Activated T-cell treated with anti-CD3 and anti-CD28 coated beads, Interleukin-2, amount 50 U/mL, for 4 hours (primary cell): ENCODE measurements around the gene CES4A. TPM values are rescaled to one million over a fixed set of nuclear protein-coding genes. Genes with fewer than 3 reads are reported as not detected.

Experiments
- ATAC-seq, 2 donors: fragments of 200-7000 bp; cut with Tn5 transposase; one replicate each; pipeline ENCODE4 v1.10.0; 2021
- DNase-seq: peaks from one replicate; pipeline ENCODE4 v3.0.0-alpha.2; 2020
- H3K27me3 Mint-ChIP-seq: one replicate; pipeline ENCODE4 v1.8.0; 2021; ENCODE audit warnings: low read depth, mixed read lengths
- H3K36me3 Mint-ChIP-seq: one replicate; pipeline ENCODE4 v1.8.0; 2022; ENCODE audit warnings: mixed read lengths; ENCODE audit not compliant: insufficient read depth
- H3K4me1 Mint-ChIP-seq: one replicate; pipeline ENCODE4 v1.8.0; 2021; ENCODE audit warnings: low read depth, mixed read lengths
- H3K4me3 Mint-ChIP-seq: one replicate; pipeline ENCODE4 v1.8.0; 2021; ENCODE audit warnings: mild to moderate bottlenecking, moderate library complexity, mixed read lengths
- H3K9me3 Mint-ChIP-seq: one replicate; pipeline ENCODE4 v1.8.0; 2021; ENCODE audit warnings: mixed read lengths
- total RNA-seq, 3 donors: library from RNA; stranded (reverse); gene quantifications; one replicate each; pipeline ENCODE4 v1.2.1, GENCODE V29; 2021

CES4A gene
- total RNA-seq, 3 donors from 2014 or later, result 6.2 to 10.7 (median 6.6) TPM

DNA sequence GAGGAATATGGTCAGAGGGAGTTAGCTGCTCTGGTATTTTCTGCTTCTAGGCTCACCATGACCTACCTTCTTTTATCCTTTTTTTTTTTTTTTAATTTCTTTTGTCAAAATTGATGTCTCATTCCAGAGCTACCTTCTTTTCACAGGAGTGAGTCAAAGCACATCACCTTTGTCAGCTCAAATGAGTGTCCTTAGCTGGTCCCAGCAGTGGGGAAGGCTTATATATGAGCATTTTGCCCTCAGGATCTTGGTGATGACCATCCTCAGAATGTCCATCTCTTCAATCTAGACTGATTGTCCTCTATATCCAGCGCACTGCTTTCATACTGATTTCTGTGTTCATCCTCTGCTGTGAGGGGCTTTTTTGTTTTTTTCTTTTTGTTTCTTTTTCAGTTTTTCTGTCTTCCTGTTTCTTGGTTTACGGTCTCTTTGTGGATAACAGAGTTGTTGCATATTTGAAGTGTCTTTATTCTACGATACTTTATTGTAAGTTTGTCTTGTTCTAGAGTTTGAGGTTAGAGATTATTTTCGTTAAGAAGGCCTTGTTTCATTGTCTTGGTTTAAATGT is 65.5 kb downstream of the CES4A start:
- Mint-ChIP-seq H3K36me3 (peaks cover 8% of the 10 kb centered on the region), H3K4me1 (peaks cover 44% of the 10 kb centered on the region), H3K9me3 (no peaks in the 10 kb centered on the region), H3K27me3 (no peaks in the 10 kb centered on the region), H3K4me3 (peak overlapping the region; percentile 69)
- DNase-seq (no peak), ATAC-seq (peak; percentile 36 to 42)

DNA sequence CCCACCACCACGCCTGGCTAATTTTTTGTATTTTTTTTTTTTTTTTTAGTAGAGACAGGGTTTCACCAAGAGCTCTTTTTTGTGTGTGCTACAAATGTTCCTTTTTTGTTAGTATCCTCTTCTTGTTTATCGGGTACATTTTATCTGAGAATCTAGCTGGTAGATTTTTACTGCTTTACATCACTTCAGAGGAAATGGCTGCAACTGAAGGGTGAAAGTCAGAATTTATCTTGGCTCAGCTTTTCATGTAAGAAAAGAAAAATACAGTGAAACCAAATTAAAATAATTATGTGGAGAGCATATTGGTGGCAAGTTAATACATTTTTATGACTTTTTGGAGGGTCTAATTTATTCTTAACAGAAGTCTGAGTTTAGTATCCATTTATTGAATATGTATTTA is 66.5 kb downstream of the CES4A start:
- peak overlapping the region; percentile 69 for H3K4me3 Mint-ChIP-seq
- DNase-seq, result no peak
- no peaks in the 10 kb centered on the region for H3K27me3 Mint-ChIP-seq
- H3K9me3 Mint-ChIP-seq, result no peaks in the 10 kb centered on the region
- H3K4me1 Mint-ChIP-seq, result peaks cover 47% of the 10 kb centered on the region
- ATAC-seq, result no peak
- peaks cover 13% of the 10 kb centered on the region for H3K36me3 Mint-ChIP-seq

DNA sequence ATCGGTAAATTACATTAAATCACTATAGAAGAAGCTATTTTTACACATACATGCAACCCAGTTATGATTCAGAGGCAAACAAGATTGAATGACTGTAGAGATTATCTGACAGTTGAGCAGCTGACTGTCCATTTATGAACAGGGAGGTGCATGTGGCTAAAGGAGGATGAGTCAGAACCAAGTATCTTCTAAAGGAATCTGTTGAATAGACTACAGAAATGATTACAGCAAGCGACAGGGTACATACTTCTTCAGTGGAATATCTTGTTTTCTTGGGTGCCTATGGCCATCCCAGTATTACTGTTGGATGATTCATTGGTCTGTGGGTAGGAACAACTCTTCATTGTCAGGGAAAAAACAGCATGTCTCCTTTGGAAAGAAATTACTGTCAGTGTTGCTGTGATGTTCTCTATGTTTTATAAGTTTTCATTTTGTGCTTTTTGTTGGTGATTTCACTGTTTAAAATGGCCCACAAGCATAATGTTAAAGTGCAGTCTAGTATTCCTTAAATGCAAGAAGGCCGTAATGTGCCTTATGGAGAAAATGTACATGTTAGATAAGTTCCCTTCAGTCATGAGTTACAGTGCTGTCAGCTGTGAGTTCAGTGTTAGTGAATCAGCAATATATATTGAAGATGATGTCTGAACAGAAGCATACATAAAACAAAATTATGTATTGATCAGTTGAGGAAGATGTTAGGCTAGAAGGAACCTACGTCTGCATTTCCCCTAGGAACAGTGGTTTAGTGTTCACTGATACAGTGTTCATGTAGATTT is 67.5 kb downstream of the CES4A start:
- Mint-ChIP-seq H3K36me3 (peaks cover 13% of the 10 kb centered on the region), H3K4me1 (peaks cover 47% of the 10 kb centered on the region), H3K27me3 (no peaks in the 10 kb centered on the region), H3K9me3 (no peaks in the 10 kb centered on the region), H3K4me3 (peak overlapping the region; percentile 55)
- ATAC-seq, result peak; percentile 83 to 90
- no peak for DNase-seq

Other genes starting within 250 kb of the CES4A start
- gene DYNC1LI2, start 237.0 kb upstream of the CES4A start, total RNA-seq, result 10 to 100 TPM; 45.9 to 55.5 (median 53.6) TPM
- not detected for gene TERB1, start 187.0 kb upstream of the CES4A start, total RNA-seq
- 100 to 1,000 TPM in 1 of 3 donors, 10 to 100 TPM in 2; 93.8 to 111 (median 94.8) TPM for gene NAE1, start 157.6 kb upstream of the CES4A start, total RNA-seq
- gene CA7, start 144.2 kb upstream of the CES4A start, total RNA-seq, result under 1 TPM in 1 of 3 donors, not detected in 2; 0.18 TPM
- gene PDP2, start 108.1 kb upstream of the CES4A start, total RNA-seq, result 10 to 100 TPM; 27.4 to 31.1 (median 28.4) TPM
- not detected for gene CDH16, start 69.7 kb upstream of the CES4A start, total RNA-seq
- under 1 TPM; 0.15 to 0.50 (median 0.38) TPM for gene RRAD, start 63.1 kb upstream of the CES4A start, total RNA-seq
- 100 to 1,000 TPM; 201 to 220 (median 212) TPM for gene CIAO2B, start 54.2 kb upstream of the CES4A start, total RNA-seq
- gene CES2, start 53.1 kb upstream of the CES4A start, total RNA-seq, result 10 to 100 TPM; 22.6 to 25.3 (median 24.3) TPM
- gene CES3, start 27.3 kb upstream of the CES4A start, total RNA-seq, result under 1 TPM in 2 of 3 donors, not detected in 1; 0.10 to 0.30 TPM
- 100 to 1,000 TPM; 128 to 132 (median 129) TPM for gene CBFB, start 40.6 kb downstream of the CES4A start, total RNA-seq
- gene PHAF1, start 121.4 kb downstream of the CES4A start, total RNA-seq, result 10 to 100 TPM; 17.4 to 19.5 (median 18.6) TPM
- gene B3GNT9, start 162.4 kb downstream of the CES4A start, total RNA-seq, result 1 to 10 TPM; 1.3 to 1.9 (median 1.3) TPM
- 10 to 100 TPM; 16.0 to 20.3 (median 17.4) TPM for gene TRADD, start 171.3 kb downstream of the CES4A start, total RNA-seq
- gene FBXL8, start 171.4 kb downstream of the CES4A start, total RNA-seq, result 1 to 10 TPM; 4.8 to 8.9 (median 6.1) TPM
- 1 to 10 TPM; 2.8 to 6.1 (median 4.0) TPM for gene HSF4, start 176.2 kb downstream of the CES4A start, total RNA-seq
- gene NOL3, start 181.9 kb downstream of the CES4A start, total RNA-seq, result 1 to 10 TPM in 2 of 3 donors, under 1 TPM in 1; 0.99 to 3.7 (median 1.4) TPM
- 10 to 100 TPM; 10.1 to 15.5 (median 14.7) TPM for gene MATCAP1, start 195.4 kb downstream of the CES4A start, total RNA-seq
- not detected for gene EXOC3L1, start 201.5 kb downstream of the CES4A start, total RNA-seq
- gene E2F4, start 203.6 kb downstream of the CES4A start, total RNA-seq, result 100 to 1,000 TPM; 195 to 201 (median 198) TPM
- 1 to 10 TPM; 5.1 to 5.9 (median 5.3) TPM for gene ELMO3, start 210.5 kb downstream of the CES4A start, total RNA-seq
- gene TMEM208, start 238.5 kb downstream of the CES4A start, total RNA-seq, result 100 to 1,000 TPM; 109 to 130 (median 124) TPM